ENCODE results near the gene CDC37.
"Not testable (repeated sequence)": the region's sequence is repeated elsewhere in the genome, so short reads cannot be mapped to it uniquely, and the experiment has no call there.

Gene CDC37

GRCh38 chr19:10419646-10420443 lies 16.5 kb upstream of the CDC37 start:
- peak; percentile 93 for DNase-seq (ENCODE audit: low read depth)

GRCh38 chr19:10419200-10419645 lies 15.9 kb upstream of the CDC37 start:
- DNase-seq (ENCODE audit: low read depth) = no peak

GRCh38 chr19:10418485-10419199 lies 15.3 kb upstream of the CDC37 start:
- DNase-seq (ENCODE audit: low read depth) = no peak

DNA sequence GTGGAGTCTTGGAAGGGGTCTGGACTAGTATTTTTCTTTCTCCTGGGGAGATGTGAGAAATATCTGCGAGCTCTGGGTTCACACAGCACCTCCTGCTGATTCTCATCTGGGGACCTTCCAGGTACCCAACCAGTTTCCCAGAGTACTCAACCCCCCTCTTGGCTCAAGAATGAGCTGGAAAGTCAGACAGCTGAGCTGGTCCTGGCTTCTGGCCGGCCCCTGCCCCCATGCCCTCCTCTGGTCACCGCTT lies 14.8 kb upstream of the CDC37 start:
- DNase-seq (ENCODE audit: low read depth) = no peak

DNA sequence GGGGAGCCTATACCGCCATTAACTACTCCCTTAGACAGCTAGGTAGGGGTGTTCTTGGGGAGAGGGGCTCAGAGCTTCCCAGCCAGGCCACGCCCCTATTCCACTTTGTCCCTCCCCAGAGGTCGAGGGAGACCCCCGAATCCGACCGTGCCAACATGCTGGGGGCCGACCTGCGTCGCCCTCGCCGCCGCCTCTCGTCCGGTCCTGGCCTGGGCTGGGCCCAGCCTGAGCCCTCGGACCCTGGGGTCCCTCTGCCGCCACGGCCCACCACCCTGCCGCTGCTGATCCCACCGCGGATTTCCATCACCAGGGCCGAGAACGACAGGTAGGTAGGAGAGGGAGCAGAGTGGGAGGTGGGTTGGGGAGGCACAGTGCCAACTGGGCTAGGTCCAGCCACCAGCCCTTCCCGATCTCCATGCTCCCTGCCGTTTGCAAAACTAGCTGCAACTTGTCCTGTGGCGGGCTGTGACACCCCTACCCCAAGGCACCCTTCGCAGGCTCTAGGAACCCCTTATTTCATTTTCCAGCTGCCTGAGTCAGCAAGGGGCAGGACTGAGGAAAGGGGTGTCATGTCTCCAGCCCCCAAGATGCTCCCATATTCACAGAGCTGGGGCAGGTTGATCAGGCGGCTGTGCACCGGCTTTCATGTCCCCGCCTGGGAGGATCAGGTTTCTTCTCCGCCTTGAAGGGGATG lies 14.3 kb upstream of the CDC37 start:
- DNase-seq (ENCODE audit: low read depth) = no peak

DNA sequence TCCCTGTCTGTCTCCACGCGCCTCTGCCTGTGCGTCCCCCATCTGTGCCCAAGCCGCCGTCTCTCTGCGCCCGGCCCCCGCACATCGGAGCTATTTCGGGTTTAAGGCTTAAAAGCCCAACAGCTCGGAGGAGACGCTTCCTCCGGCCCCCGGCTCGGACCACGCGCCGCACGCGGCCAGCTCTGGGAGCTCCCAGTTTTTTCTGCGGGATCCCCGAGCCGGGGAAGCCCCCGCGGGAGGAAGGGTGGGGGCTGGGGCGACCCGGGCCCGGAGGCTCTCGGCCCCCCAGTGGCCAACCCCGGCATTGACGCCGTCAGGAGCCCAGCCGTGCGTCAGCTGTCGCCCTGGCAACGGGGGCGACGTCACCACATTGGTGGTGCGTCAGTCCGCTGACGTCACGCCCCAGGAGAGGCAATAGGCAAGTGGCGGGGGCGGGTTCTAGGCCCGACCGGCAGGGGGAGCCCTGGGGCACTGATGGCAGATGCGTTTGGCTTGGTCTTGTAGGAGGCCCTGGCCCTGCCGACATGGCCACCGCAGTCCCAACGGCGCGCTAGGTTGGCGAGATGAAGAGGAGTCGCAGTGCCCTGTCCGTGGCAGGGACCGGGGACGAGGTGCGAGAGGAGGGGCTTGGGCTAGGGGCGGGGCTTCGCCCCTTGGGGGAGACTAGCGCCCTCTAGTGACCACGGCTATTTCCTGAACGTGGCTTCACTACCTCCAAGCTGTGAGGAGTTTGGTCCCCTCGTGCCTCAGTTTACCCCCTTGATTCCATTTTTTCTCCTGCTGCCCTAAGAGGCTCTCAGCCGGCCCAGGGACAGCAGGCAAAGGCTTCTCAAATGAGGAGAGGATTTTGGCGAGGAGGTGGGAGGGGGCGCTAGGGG lies 13.3 kb upstream of the CDC37 start:
- peak; percentile 87 for DNase-seq (ENCODE audit: low read depth)

DNA sequence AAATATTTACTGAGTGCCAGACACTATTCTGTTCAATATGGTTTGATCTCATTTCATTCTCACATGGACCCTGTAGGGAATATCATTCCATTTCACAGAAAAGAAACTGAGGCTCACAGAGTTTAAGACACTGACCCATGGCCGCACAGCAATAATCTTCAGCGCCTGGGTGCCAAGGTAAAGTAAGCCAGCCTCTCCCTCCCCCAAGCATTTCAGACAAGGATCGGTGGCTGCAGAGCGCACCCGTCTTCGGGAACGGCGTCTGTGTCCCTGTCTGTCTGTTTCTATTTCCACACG lies 12.7 kb upstream of the CDC37 start:
- DNase-seq (ENCODE audit: low read depth) = no peak

GRCh38 chr19:10412257-10412977 lies 9.1 kb upstream of the CDC37 start:
- DNase-seq (ENCODE audit: low read depth) = no peak

GRCh38 chr19:10411224-10411623 lies 7.9 kb upstream of the CDC37 start:
- not testable (repeated sequence) for DNase-seq (ENCODE audit: low read depth)

DNA sequence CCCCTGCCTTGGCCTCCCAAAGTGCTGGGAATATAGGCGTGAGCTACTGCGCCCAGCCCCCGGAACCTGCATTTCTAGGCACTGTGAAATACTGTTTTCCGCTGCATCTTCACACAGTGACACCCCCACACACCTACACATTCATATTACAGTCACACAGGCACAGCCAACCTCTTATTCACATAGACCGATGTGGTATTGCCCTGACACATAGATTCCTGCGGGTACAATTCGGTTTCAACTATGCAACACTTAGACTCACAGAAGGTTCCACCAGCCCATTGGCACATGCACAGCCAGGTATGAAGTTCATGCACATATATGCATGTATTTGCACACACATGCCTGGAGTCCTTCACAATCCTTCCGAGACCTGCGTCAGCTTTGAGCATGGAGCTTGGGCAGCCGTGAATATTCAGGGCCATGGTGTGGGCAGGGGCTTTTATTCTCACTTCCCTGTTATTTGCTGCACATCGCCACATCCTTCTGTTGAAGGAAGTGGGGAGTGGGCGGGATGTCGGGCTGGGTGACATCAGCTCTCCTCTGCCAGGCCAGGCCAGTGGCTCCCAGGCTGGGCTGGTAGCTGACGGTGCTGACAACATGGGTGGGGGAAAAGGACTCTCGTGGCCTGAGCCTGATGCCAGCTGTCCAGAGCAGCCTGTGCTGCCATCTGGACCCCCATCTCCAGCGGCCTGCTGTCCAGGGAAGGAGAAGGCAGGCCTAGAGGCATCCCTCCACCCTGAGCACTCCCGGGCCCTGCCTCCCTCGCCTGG lies 5.4 kb upstream of the CDC37 start:
- no peak for DNase-seq (ENCODE audit: low read depth)

- DNase-seq (ENCODE audit: low read depth) = no peak
These were observed 3.8 kb upstream of the CDC37 start for GRCh38 chr19:10407096-10407495.

GRCh38 chr19:10406191-10406590 lies 2.8 kb upstream of the CDC37 start:
- DNase-seq (ENCODE audit: low read depth) = no peak

GRCh38 chr19:10404888-10405820 lies 1.8 kb upstream of the CDC37 start:
- DNase-seq (ENCODE audit: low read depth) = no peak

DNA sequence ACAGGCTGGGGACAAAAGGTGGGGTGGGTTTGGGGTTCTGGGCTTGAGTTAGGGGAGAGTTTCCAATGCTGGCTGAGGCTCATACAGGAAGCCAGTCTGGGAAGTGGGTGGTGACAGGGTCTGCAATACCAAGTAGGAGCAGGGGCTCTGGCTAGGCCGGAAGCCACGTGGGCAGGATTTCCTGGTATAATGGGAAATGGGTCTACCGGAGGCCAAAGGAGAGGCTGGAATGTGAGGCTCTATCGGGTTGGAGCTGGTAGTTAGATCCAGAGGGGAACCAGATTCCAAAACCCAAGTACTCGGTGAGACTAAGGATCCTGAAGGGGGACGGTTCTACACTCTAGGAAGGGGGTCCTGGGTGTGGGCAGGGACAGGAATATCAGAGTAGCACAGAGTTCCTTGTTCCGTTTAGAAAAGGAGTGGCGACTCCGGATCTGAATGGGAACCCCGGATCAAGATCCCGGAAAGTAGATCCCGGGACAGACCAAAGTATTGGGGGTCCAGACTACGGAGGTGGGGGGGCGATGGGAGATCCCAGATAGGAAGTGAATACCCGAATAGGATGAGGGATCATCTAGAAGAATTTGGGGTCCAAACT lies 802 bp downstream of the CDC37 start:
- DNase-seq (ENCODE audit: low read depth) = no peak

DNA sequence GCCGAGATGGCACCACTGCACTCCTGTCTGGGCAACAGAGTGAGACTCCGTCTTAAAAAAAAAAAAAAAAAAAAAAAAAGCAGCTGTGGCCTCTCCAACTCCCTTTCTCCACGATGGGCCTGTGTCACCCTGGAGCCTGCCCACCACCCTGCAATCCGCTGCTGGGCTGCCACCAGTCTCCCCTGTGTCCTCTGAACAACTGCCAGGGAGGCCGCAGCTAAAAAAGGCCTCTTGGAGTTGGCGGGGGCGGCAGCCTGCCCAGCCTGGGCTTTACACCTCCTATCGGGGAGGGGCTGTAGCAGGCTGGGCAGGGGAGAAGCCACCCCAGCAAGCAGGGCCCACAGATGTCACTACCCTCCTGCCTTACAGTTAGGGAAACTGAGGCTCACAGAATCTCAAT lies 3.5 kb downstream of the CDC37 start:
- DNase-seq (ENCODE audit: low read depth) = no peak

GRCh38 chr19:10399340-10399739 lies 4.0 kb downstream of the CDC37 start:
- DNase-seq (ENCODE audit: low read depth) = not testable (repeated sequence)

- DNase-seq (ENCODE audit: low read depth) = no peak
These were observed 4.5 kb downstream of the CDC37 start for GRCh38 chr19:10398819-10399218.

GRCh38 chr19:10395917-10396316 lies 7.4 kb downstream of the CDC37 start:
- DNase-seq (ENCODE audit: low read depth) = no peak

- DNase-seq (ENCODE audit: low read depth) = no peak
These were observed 7.9 kb downstream of the CDC37 start for GRCh38 chr19:10395436-10395835.
